ENCODE data around the gene TLX3. TPM values are rescaled to one million over a fixed set of nuclear protein-coding genes. Genes with fewer than 3 reads are reported as not detected.

TLX3 gene
- total RNA-seq, 2 experiments from 2014 or later: not detected

- no peaks in the 10 kb centered on the region for H3K36me3 Mint-ChIP-seq
- no peaks in the 10 kb centered on the region for H3K9me3 Mint-ChIP-seq
- peaks cover 92% of the 10 kb centered on the region for H3K27me3 Mint-ChIP-seq
- no peak for DNase-seq
- no peak overlapping the region for H3K27ac Mint-ChIP-seq
- H3K4me1 Mint-ChIP-seq: peaks cover 27% of the 10 kb centered on the region
- H3K4me3 Mint-ChIP-seq: no peak overlapping the region
These were observed 3.3 kb downstream of the TLX3 start for GRCh38 chr5:171312129-171312974.

DNA sequence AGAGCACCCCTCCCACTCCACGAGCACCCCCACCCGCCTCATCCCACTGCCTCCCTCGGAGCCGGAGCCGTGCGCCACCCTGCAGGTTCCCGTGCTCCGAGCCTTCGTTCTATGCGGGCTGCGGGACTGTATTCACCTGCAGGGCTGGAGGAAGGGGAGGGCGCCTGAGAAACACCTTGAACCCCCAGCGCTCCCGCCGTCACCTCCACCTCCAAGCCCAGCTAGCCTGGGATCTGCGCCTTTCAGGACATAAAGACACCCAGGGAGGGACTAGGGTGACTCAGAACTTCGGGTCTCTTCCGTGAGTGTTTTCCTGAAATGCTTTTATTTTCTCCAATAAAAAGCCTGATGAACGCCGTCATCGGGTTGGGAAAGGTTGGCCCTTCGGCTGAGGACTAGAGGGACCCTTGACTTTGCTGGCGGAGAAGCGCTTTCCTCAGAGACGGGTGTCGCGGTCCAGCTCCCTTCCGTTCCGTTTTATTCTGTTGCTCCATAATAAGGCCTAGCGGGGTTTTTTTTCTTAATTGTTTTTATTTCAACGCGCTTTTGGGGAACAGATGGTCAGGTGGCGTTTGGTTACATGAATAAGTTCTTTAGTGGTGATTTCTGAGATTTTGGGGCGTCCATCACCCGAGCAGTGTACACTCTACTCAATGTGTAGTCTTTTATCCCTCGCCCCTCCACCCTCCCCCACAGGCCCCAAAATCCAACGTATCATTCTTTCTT is 4.6 kb downstream of the TLX3 start:
- Mint-ChIP-seq H3K27ac (no peak overlapping the region), H3K36me3 (no peaks in the 10 kb centered on the region), H3K4me1 (peaks cover 22% of the 10 kb centered on the region), H3K9me3 (no peaks in the 10 kb centered on the region), H3K4me3 (peak overlapping the region; percentile 48), H3K27me3 (peaks cover 93% of the 10 kb centered on the region)
- DNase-seq: no peak

DNA sequence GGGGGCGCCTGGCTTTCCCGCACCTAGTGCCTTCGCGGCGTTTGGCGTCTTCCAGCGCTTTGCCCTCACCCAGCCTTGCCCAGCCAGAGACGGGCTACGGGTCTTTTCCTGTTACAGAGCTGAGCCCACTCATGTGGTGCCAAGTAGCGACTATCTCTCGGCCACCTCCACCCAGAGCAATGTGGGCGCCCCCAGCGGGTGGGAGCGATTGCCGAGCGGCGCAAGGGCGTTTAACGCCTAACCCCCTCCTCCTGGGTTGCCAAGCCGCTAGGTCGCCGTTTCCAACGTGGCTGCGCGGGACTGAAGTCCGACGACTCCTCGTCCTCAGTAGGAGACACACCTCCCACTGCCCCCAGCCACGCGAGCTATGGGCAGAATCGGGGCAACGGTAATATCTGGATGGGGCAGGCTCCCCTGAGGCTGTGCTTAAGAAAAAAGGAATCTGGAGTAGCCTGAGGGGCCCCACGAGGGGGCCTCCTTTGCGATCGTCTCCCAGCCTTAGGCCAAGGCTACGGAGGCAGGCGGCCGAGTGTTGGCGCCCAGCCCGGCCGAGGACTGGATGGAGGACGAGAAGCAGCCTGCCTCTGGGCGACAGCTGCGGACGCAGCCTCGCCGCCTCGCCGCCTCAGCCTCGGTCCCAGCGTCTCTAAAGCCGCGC is 5.8 kb downstream of the TLX3 start:
- Mint-ChIP-seq H3K36me3 (no peaks in the 10 kb centered on the region), H3K27me3 (peaks cover 95% of the 10 kb centered on the region), H3K4me3 (no peak overlapping the region), H3K9me3 (no peaks in the 10 kb centered on the region), H3K4me1 (peaks cover 21% of the 10 kb centered on the region), H3K27ac (no peak overlapping the region)
- no peak for DNase-seq

DNA sequence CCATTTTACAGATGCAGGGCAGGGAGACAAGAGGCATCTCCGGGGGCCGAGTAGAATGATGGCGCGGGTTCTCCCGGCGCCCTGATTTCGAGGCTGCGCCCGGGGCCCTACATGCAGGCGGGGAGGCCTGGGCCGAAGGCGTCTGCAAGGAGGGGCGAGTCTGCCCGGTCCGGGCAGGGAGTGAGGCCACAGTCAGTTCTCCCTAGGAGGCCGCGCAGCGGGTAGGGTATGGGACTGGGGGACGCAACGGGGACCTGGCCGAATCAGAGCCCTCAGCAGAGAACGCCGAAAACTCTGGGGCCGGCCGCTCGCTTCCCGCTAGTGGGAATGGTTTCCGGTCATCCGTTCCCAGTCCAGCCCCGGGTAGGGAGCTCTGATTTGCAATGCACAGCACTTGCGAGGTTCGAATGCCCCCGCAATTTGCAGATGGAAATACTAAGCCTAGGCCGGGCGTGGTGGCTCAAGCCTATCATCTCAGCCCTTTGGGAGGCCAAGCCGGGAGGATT is 6.4 kb downstream of the TLX3 start:
- H3K4me1 Mint-ChIP-seq: peaks cover 21% of the 10 kb centered on the region
- no peak for DNase-seq
- no peaks in the 10 kb centered on the region for H3K9me3 Mint-ChIP-seq
- no peaks in the 10 kb centered on the region for H3K36me3 Mint-ChIP-seq
- no peak overlapping the region for H3K4me3 Mint-ChIP-seq
- peaks cover 95% of the 10 kb centered on the region for H3K27me3 Mint-ChIP-seq
- H3K27ac Mint-ChIP-seq: no peak overlapping the region

- H3K9me3 Mint-ChIP-seq: no peaks in the 10 kb centered on the region
- H3K4me1 Mint-ChIP-seq: peaks cover 18% of the 10 kb centered on the region
- H3K27ac Mint-ChIP-seq: no peak overlapping the region
- H3K27me3 Mint-ChIP-seq: peaks cover 95% of the 10 kb centered on the region
- H3K4me3 Mint-ChIP-seq: no peak overlapping the region
- no peak for DNase-seq
- H3K36me3 Mint-ChIP-seq: no peaks in the 10 kb centered on the region
These were observed 6.8 kb downstream of the TLX3 start for GRCh38 chr5:171315925-171316257.

DNA sequence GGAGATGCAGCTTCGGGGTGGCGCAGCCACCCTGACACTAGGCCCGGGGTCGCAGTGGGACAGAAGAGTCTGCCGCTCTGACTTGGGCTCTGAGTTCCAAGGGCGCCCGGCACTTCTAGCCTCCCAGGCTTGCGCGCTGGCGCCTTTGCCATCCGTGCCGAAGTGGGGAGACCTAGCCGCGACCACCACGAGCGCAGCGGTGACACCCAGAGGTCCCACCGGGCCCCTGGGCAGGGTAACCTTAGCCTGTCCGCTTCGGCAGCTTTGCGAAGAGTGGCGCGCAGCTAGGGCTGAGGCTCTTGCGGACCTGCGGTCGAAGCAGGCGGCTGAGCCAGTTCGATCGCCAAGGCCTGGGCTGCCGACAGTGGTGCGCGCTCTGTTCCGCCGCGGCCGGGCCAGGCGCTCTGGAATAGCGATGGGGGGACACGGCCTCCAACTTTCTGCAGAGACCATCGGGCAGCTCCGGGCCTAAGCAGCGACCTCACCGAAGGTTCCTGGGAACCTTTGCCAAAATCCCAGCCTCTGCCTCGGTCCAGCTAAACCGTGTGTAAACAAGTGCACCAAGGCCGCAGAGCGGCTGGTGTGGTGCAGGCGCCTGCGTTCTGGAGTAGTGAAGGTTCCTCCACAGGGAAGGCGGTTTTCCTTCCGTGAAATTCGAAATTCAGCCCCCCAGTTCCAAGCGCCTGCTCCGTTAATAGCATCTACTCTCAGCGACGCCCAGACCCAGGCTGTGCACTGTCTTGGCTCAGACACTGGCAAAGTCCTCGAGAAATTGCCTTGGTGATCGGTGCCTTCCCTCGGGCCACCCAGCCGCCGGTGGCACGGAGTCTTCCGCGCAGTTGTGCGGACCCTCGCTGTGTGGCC is 7.4 kb downstream of the TLX3 start:
- peaks cover 18% of the 10 kb centered on the region for H3K4me1 Mint-ChIP-seq
- no peaks in the 10 kb centered on the region for H3K9me3 Mint-ChIP-seq
- no peak overlapping the region for H3K4me3 Mint-ChIP-seq
- peaks cover 95% of the 10 kb centered on the region for H3K27me3 Mint-ChIP-seq
- H3K36me3 Mint-ChIP-seq: no peaks in the 10 kb centered on the region
- DNase-seq: no peak
- H3K27ac Mint-ChIP-seq: no peak overlapping the region

DNA sequence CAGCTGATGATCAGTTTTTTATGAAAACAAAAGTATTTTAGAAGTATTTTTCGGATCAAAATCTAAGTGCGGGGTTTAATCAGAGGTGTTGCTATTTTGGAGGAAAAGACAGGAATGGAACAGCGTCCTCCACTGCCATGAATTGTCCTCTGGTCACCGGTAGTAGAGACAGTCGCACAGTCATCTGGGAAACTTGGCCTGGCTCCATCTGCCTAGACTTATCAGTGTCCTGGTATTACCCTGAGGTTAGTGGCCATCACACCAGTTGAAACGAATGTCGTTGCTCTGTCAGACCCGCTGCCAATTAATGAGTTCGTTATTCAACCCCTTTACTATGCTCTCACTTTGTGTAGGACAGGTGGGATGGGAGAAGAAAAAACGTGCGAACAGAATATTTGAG is 8.2 kb downstream of the TLX3 start:
- Mint-ChIP-seq H3K4me1 (peaks cover 18% of the 10 kb centered on the region), H3K27me3 (peaks cover 100% of the 10 kb centered on the region), H3K4me3 (no peak overlapping the region), H3K27ac (no peak overlapping the region), H3K9me3 (no peaks in the 10 kb centered on the region), H3K36me3 (no peaks in the 10 kb centered on the region)
- no peak for DNase-seq

GRCh38 chr5:171318026-171318425 is 9.0 kb downstream of the TLX3 start:
- peaks cover 97% of the 10 kb centered on the region for H3K27me3 Mint-ChIP-seq
- H3K36me3 Mint-ChIP-seq: no peaks in the 10 kb centered on the region
- H3K27ac Mint-ChIP-seq: no peak overlapping the region
- H3K9me3 Mint-ChIP-seq: no peaks in the 10 kb centered on the region
- no peak for DNase-seq
- peaks cover 13% of the 10 kb centered on the region for H3K4me1 Mint-ChIP-seq
- no peak overlapping the region for H3K4me3 Mint-ChIP-seq

DNA sequence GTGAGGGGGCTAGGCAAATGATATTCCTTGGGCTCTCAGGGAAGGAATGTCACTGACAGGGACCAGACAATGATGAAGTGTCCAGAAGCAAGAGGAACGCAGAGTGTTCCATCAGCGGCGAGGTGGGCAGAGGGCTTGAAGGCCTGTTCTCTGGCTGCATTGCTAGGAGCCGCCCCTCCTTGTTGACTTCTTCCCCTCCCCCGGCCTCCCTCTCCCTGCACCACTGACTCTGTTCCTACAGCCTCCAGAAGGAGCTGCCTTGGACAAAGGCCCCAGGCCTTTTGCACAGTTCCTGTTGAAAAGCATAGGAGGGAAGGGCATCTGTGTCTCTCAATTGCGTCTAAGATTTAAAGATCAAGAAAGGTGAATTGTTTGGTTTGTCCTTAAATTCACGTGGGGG is 12.4 kb downstream of the TLX3 start:
- Mint-ChIP-seq H3K27ac (no peak overlapping the region), H3K9me3 (no peaks in the 10 kb centered on the region), H3K4me3 (no peak overlapping the region), H3K27me3 (peaks cover 91% of the 10 kb centered on the region), H3K36me3 (no peaks in the 10 kb centered on the region), H3K4me1 (peaks cover 3% of the 10 kb centered on the region)
- DNase-seq: no peak

GRCh38 chr5:171322527-171322926 is 13.5 kb downstream of the TLX3 start:
- H3K4me1 Mint-ChIP-seq: no peaks in the 10 kb centered on the region
- no peak overlapping the region for H3K27ac Mint-ChIP-seq
- peaks cover 81% of the 10 kb centered on the region for H3K27me3 Mint-ChIP-seq
- no peak for DNase-seq
- no peaks in the 10 kb centered on the region for H3K36me3 Mint-ChIP-seq
- H3K4me3 Mint-ChIP-seq: no peak overlapping the region
- no peaks in the 10 kb centered on the region for H3K9me3 Mint-ChIP-seq

DNA sequence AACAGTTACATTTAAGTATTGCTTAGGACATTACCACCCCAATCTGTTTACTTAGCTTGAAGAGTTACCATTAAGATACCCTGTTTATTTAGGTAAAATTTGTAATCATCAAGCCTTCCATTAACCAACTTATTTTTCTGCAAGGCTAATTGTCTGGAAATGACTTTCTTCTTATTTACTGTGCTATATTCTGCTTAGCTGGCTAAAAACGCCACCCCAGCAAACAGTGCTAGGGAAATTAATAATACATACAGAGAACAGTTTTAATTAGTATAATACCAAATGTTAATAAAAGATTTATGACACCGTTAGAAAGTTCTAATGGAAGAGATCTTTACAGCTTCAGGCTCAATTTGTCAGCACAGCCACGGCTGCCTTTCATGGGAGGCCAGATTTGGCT is 14.0 kb downstream of the TLX3 start:
- Mint-ChIP-seq H3K27ac (no peak overlapping the region), H3K36me3 (no peaks in the 10 kb centered on the region), H3K9me3 (no peaks in the 10 kb centered on the region), H3K4me1 (no peaks in the 10 kb centered on the region), H3K27me3 (peaks cover 76% of the 10 kb centered on the region), H3K4me3 (no peak overlapping the region)
- DNase-seq: no peak

DNA sequence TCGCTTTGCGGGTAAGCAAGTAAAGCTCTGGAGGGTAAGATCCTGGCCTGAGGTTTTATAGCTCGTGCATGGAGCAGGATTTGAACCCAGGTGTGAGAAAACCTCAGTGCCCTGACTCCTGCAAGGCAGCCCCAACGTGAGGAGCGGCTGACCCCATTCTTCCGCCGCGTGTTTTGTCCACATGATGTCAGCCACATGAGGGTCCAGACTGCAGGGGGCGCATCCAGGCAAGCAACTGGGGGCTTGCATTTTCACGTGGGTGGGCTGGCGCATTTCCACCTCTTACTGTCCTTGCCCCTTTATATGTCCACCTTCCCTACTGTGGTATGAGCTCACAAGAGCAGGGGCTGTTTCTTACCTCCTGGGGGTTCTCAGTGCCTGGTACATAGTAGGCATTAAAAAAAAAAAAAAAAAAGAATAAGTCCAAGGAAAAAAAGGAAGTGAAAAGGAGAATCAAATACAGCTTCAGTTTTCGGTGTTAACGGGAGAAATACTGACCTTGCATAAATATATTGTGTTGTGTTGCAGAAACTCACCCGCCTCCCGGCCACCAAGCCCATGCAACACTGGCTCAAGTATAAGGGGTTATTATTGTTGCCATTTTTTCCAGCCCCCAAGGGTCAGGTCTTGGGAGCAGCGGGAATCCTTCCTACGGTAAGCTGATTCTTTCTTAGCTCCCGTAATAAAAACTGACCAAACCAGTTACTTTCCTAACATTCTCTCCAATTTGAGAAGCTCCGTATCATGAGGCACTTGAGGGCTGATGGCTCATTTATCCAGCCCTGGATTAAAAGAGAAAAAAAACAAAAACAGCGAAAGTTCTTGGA is 15.0 kb downstream of the TLX3 start:
- Mint-ChIP-seq H3K36me3 (no peaks in the 10 kb centered on the region), H3K9me3 (no peaks in the 10 kb centered on the region), H3K27ac (no peak overlapping the region), H3K4me1 (no peaks in the 10 kb centered on the region), H3K4me3 (no peak overlapping the region), H3K27me3 (peaks cover 66% of the 10 kb centered on the region)
- no peak for DNase-seq

DNA sequence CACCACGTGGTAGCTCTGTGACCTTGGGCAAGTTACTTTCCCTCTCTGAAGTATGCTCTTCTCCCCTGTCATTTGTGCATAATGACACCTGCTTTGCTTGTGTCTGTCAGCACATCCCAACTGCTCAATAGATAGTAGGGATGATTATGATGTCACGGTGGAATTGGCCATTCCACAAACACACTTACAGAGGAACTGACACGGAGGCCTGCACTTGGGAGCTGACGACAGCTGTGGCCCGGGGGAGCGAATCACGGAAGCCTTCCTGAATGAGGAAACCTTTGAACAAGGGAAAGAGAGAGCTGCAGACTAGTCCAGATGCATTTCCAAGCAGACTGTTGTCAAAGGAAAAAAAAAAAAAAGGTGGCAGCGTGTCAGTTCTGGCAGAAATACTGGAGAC is 21.0 kb downstream of the TLX3 start:
- no peak for DNase-seq
- no peaks in the 10 kb centered on the region for H3K36me3 Mint-ChIP-seq
- H3K9me3 Mint-ChIP-seq: no peaks in the 10 kb centered on the region
- no peaks in the 10 kb centered on the region for H3K4me1 Mint-ChIP-seq
- no peak overlapping the region for H3K27ac Mint-ChIP-seq
- H3K4me3 Mint-ChIP-seq: no peak overlapping the region
- peaks cover 37% of the 10 kb centered on the region for H3K27me3 Mint-ChIP-seq

GRCh38 chr5:171335616-171336015 is 26.6 kb downstream of the TLX3 start:
- no peak for DNase-seq
- no peaks in the 10 kb centered on the region for H3K9me3 Mint-ChIP-seq
- H3K4me1 Mint-ChIP-seq: peaks cover 11% of the 10 kb centered on the region
- peaks cover 59% of the 10 kb centered on the region for H3K27me3 Mint-ChIP-seq
- no peak overlapping the region for H3K27ac Mint-ChIP-seq
- no peak overlapping the region for H3K4me3 Mint-ChIP-seq
- H3K36me3 Mint-ChIP-seq: no peaks in the 10 kb centered on the region
